Measurements from ENCODE around the gene WWOX. TPM values are rescaled to one million over a fixed set of nuclear protein-coding genes. Genes with fewer than 3 reads are reported as not detected.

Gene WWOX
- total and polyA plus RNA-seq, 7 donors, result 7.1 to 46.8 (median 16.1) TPM

DNA sequence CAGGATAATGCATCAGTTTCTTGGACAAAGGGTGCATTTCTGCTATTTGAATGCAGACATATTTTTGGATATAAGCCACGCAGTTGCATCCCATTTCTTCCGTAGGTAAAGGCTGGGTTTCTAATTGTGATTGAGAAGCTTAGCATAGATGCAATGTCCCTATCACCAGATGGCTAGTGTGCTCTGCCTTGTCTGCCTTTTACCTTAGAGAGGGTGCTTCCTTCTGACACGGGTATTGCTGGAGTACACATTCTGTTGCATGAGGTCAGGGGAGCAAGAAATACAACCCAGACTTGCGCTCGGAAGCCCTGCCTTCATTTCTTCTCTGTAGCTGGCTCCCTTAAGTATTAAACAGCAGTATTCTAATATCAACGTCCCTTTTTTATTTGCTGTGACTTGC lies 337.4 kb downstream of the WWOX start:
- no peaks in the 10 kb centered on the region for H3K4me1 ChIP-seq
- no peak overlapping the region for H3K4me3 ChIP-seq
- intact Hi-C loops (cut with DNase I), result no loop called here
- H3K9me3 ChIP-seq, result no peaks in the 10 kb centered on the region
- no peak overlapping the region for H3K27ac ChIP-seq
- no peak for DNase-seq
- 77 to 83% methylated on average over 6 of the region's 6 CpGs for WGBS, 2 donors
- H3K27me3 ChIP-seq, result no peaks in the 10 kb centered on the region
- H3K36me3 ChIP-seq, result no peaks in the 10 kb centered on the region
- TF ChIP-seq POLR2AphosphoS5 (IDR thresholded peaks at IDR 0.05) (no peak), POLR2A (IDR thresholded peaks at IDR 0.05) (no peak), EP300 (IDR thresholded peaks at IDR 0.05) (no peak)
- TF ChIP-seq, protein P1, sequence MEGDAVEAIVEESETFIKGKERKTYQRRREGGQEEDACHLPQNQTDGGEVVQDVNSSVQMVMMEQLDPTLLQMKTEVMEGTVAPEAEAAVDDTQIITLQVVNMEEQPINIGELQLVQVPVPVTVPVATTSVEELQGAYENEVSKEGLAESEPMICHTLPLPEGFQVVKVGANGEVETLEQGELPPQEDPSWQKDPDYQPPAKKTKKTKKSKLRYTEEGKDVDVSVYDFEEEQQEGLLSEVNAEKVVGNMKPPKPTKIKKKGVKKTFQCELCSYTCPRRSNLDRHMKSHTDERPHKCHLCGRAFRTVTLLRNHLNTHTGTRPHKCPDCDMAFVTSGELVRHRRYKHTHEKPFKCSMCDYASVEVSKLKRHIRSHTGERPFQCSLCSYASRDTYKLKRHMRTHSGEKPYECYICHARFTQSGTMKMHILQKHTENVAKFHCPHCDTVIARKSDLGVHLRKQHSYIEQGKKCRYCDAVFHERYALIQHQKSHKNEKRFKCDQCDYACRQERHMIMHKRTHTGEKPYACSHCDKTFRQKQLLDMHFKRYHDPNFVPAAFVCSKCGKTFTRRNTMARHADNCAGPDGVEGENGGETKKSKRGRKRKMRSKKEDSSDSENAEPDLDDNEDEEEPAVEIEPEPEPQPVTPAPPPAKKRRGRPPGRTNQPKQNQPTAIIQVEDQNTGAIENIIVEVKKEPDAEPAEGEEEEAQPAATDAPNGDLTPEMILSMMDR (IDR thresholded peaks at IDR 0.05), result no peak

GRCh38 chr16:78437352-78437968 lies 338.0 kb downstream of the WWOX start:
- no peaks in the 10 kb centered on the region for H3K36me3 ChIP-seq
- no peaks in the 10 kb centered on the region for H3K27me3 ChIP-seq
- no peaks in the 10 kb centered on the region for H3K9me3 ChIP-seq
- WGBS, 2 donors, result 46 to 56% methylated on average over 6 of the region's 6 CpGs
- H3K4me3 ChIP-seq, result no peak overlapping the region
- no peak for TF ChIP-seq POLR2AphosphoS5 (IDR thresholded peaks at IDR 0.05)
- TF ChIP-seq, protein P1 (IDR thresholded peaks at IDR 0.05), result peak; percentile 12 to 85 (median 64)
- H3K27ac ChIP-seq, result no peak overlapping the region
- DNase-seq, result no peak
- intact Hi-C loops (cut with DNase I), result no loop called here
- no peaks in the 10 kb centered on the region for H3K4me1 ChIP-seq

GRCh38 chr16:78438219-78438618 lies 338.8 kb downstream of the WWOX start:
- no peak overlapping the region for H3K4me3 ChIP-seq
- H3K4me1 ChIP-seq, result no peaks in the 10 kb centered on the region
- no peaks in the 10 kb centered on the region for H3K9me3 ChIP-seq
- H3K36me3 ChIP-seq, result no peaks in the 10 kb centered on the region
- H3K27me3 ChIP-seq, result no peaks in the 10 kb centered on the region
- no peak overlapping the region for H3K27ac ChIP-seq
- intact Hi-C loops (cut with DNase I), result no loop called here
- 82 to 90% methylated on average over 4 of the region's 4 CpGs for WGBS, 2 donors
- DNase-seq, result no peak
- TF ChIP-seq EP300 (IDR thresholded peaks at IDR 0.05), result no peak
- TF ChIP-seq, protein P1 (IDR thresholded peaks at IDR 0.05), result no peak
- no peak for TF ChIP-seq POLR2A (IDR thresholded peaks at IDR 0.05)
- TF ChIP-seq POLR2AphosphoS5 (IDR thresholded peaks at IDR 0.05), result no peak

DNA sequence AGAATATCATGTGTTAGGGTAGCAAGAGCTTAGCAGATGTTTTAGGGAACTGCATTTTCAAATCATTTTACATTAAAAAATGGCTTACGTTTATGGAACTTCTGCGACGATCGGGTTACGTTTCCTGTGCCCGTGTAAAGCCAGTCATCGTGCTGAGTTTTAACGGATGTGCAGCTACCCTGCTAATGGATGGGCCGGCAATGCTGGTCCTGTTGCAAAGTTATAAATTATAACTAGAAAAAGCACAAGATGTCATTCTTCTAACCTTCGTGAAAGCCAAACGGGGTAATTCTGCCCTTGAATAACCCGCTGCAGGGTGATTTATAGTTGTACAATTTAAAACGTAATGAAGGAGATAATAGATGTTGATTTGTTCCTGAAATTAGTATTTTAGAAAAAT lies 339.2 kb downstream of the WWOX start:
- DNase-seq, result no peak
- Histone ChIP-seq H3K27ac (no peak overlapping the region), H3K27me3 (no peaks in the 10 kb centered on the region), H3K4me3 (no peak overlapping the region), H3K9me3 (no peaks in the 10 kb centered on the region), H3K4me1 (no peaks in the 10 kb centered on the region), H3K36me3 (no peaks in the 10 kb centered on the region)
- intact Hi-C loops (cut with DNase I), result no loop called here
- TF ChIP-seq, protein P1 (IDR thresholded peaks at IDR 0.05), result no peak
- no peak for TF ChIP-seq POLR2A (IDR thresholded peaks at IDR 0.05)
- TF ChIP-seq EP300 (IDR thresholded peaks at IDR 0.05), result no peak
- TF ChIP-seq POLR2AphosphoS5 (IDR thresholded peaks at IDR 0.05), result no peak
- 91 to 95% methylated on average over 13 of the region's 13 CpGs for whole genome bisulfite sequencing, 2 donors

DNA sequence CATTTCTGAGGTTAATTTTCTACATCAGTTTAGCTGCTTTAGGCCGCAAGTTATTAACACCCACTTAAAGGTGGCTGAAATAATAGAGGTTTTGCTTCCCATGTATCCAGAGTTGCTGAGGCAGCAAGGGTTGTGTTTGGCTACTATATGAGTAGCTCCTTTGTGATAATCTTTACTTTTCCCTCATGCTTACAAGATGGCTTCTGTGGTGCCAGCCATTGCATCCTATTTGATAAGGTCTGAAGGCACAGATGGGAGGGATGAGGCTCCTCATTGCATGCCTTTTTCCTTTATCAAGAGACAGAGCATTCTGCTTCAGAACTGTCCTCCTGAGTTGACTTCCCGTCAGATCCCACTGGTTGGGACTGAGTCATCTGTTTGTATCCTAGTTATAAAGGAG lies 340.2 kb downstream of the WWOX start:
- no peak overlapping the region for H3K27ac ChIP-seq
- no peak overlapping the region for H3K4me3 ChIP-seq
- H3K27me3 ChIP-seq, result no peaks in the 10 kb centered on the region
- intact Hi-C loops (cut with DNase I), result no loop called here
- no peaks in the 10 kb centered on the region for H3K4me1 ChIP-seq
- DNase-seq, result no peak
- no peaks in the 10 kb centered on the region for H3K36me3 ChIP-seq
- WGBS, 2 donors, result 92 to 96% methylated on average over 2 of the region's 2 CpGs
- TF ChIP-seq POLR2A (IDR thresholded peaks at IDR 0.05) (no peak), EP300 (IDR thresholded peaks at IDR 0.05) (no peak), POLR2AphosphoS5 (IDR thresholded peaks at IDR 0.05) (no peak)
- TF ChIP-seq, protein P1 (IDR thresholded peaks at IDR 0.05), result no peak
- no peaks in the 10 kb centered on the region for H3K9me3 ChIP-seq
